Kidney (tissue), 22 donors: ENCODE data around the gene MT1HL1. TPM values are rescaled to one million over a fixed set of nuclear protein-coding genes. Genes with fewer than 3 reads are reported as not detected.

Source experiments
- DNase-seq, 5 donors: peaks; one replicate each; pipeline ENCODE4 v3.0.0-alpha.2; 2013 to 2020
- FAIRE-seq: peaks from 2 replicates; lab custom pipeline; 2012; peaks lifted over from hg19 to GRCh38; lab: Jason Lieb, UNC
- H3K27ac ChIP-seq, 2 donors: one replicate each; pipeline ENCODE4 v1.7.0; 2013; ENCODE audit warnings: low read depth in 2 of 2, low read length in 2 of 2, inconsistent platforms in 1 of 2
- H3K27me3 ChIP-seq: one replicate; pipeline ENCODE4 v1.7.1; 2013; ENCODE audit warnings: low read length, inconsistent platforms; ENCODE audit not compliant: control insufficient read depth, insufficient read depth
- H3K36me3 ChIP-seq, 3 donors: one replicate each; pipeline versions ENCODE4 v1.7.0 to v1.7.1; 2013; ENCODE audit warnings: low read length in 3 of 3, control low read depth in 1 of 3, inconsistent platforms in 1 of 3; ENCODE audit not compliant: insufficient read depth in 3 of 3, control insufficient read depth in 2 of 3
- H3K4me1 ChIP-seq, 3 donors: one replicate each; pipeline versions ENCODE4 v1.7.0 to v1.7.1; 2013; ENCODE audit warnings: low read length in 3 of 3, inconsistent platforms in 1 of 3, low read depth in 1 of 3; ENCODE audit not compliant: control insufficient read depth in 2 of 3, insufficient read depth in 2 of 3
- H3K4me3 ChIP-seq, 3 donors: one replicate each; pipeline versions ENCODE4 v1.7.0 to v1.8.1; 2013; ENCODE audit warnings: low read length in 3 of 3, control low read depth in 1 of 3, inconsistent platforms in 1 of 3
- H3K9ac ChIP-seq, 3 donors: one replicate each; pipeline versions ENCODE4 v1.7.0 to v1.7.1; 2013; ENCODE audit warnings: low read length in 3 of 3, control low read depth in 1 of 3, inconsistent platforms in 1 of 3
- H3K9me3 ChIP-seq, 3 donors: one replicate each; pipeline versions ENCODE4 v1.7.0 to v1.7.1; 2013; ENCODE audit warnings: low read length in 3 of 3, control low read depth in 1 of 3, inconsistent platforms in 1 of 3; ENCODE audit not compliant: control insufficient read depth in 2 of 3, insufficient read depth in 1 of 3
- CTCF ChIP-seq: IDR thresholded peaks from 3 replicates; pipeline ENCODE4 v1.5.1; 2012; ENCODE audit warnings: mild to moderate bottlenecking, moderate library complexity, borderline replicate concordance; ENCODE audit not compliant: insufficient read depth; ENCODE audit errors: extremely low read depth
- intact Hi-C: fragments of 100-400 bp; cut with DNase I; formaldehyde crosslinking; loops from one replicate; pipeline ENCODE4 v1.11.1; 2022
- long read RNA-seq, 10 donors: library from polyadenylated mRNA in 1 of 10; unstranded in 1 of 10; transcript quantifications; one replicate each; pipeline ENCODE4 v2.0.0 and lab custom pipeline, GENCODE V29; 2021 to 2026
- polyA plus RNA-seq: library from polyadenylated mRNA; stranded (reverse); fragments of 350-450 nt; fragmentation: Illumina TruSeq; extraction: RNeasy Lipid Tissue Mini Kit (QIAGEN cat#74804); gene quantifications from one replicate; pipeline ENCODE4 v1.2.3, GENCODE V29; 2014; ENCODE audit warnings: low read depth, low replicate concordance; ENCODE audit not compliant: insufficient read depth
- total RNA-seq: library from RNA; stranded (reverse); fragmentation: NEBNext Ultra II Directional; extraction: Animal tissue kit (Norgen Biotek cat#: 25700); gene quantifications from one replicate; pipeline ENCODE4 v1.2.1, GENCODE V29; 2021
- donor health status: control.
- donor health status: control.
- donor health status: control.
- donor health status: control.
- donor health status: control.
- donor health status: DM: yes; HTN: yes; CAD: no.
- donor health status: Normal renal cell carcinoma (clear cell type).

The MT1HL1 gene
- total RNA-seq (not detected), polyA plus RNA-seq (not detected)
- long read RNA-seq, donor 1, result 0 reads
- long read RNA-seq, donor 2, result 0 reads
- long read RNA-seq, donor 3, result 0 reads
- long read RNA-seq, donor 4, result 0 reads
- long read RNA-seq, donor 5, result 0 reads
- long read RNA-seq, donor 6, result 0 reads
- long read RNA-seq, donor 7, result 0 reads
- long read RNA-seq, donor 8, result 0 reads
- long read RNA-seq, donor 9, result 0 reads
- long read RNA-seq, donor 10, result 0 reads

GRCh38 chr1:237004116-237004515, at the start of gene MT1HL1:
TSS of gene MT1HL1 (minus strand) at chr1:237004441. CDS start at chr1:237004372, 69 bp downstream.
- TF ChIP-seq CTCF, result no peak
- H3K36me3 ChIP-seq, result no peaks in the 10 kb centered on the region
- H3K27me3 ChIP-seq, result no peaks in the 10 kb centered on the region
- no peaks in the 10 kb centered on the region for H3K9me3 ChIP-seq
- intact Hi-C loops, result no loop called here
- no peak within 1 kb of the TSS for H3K4me3 ChIP-seq
- H3K4me1 ChIP-seq, result no peaks in the 10 kb centered on the region
- FAIRE-seq (no peak), DNase-seq (no peak)
- no peak within 1 kb of the TSS for H3K27ac ChIP-seq
- H3K9ac ChIP-seq, result no peak within 1 kb of the TSS

GRCh38 chr1:237050915-237051314, 46.7 kb upstream of the MT1HL1 start:
- TF ChIP-seq CTCF, result no peak
- FAIRE-seq (no peak), DNase-seq (no peak)
- no peaks in the 10 kb centered on the region for H3K4me1 ChIP-seq
- H3K36me3 ChIP-seq, result no peaks in the 10 kb centered on the region
- H3K27ac ChIP-seq, result no peak overlapping the region
- no peak overlapping the region for H3K4me3 ChIP-seq
- intact Hi-C loops, result no loop called here
- H3K9ac ChIP-seq, result no peak overlapping the region
- H3K9me3 ChIP-seq, result no peaks in the 10 kb centered on the region
- no peaks in the 10 kb centered on the region for H3K27me3 ChIP-seq

GRCh38 chr1:237050185-237050584, 45.9 kb upstream of the MT1HL1 start:
- FAIRE-seq, result no peak

More at GRCh38 chr1:237050185-237050584, 45.9 kb upstream of the MT1HL1 start:
- Histone ChIP-seq H3K27ac (no peak overlapping the region), H3K9me3 (no peaks in the 10 kb centered on the region), H3K36me3 (no peaks in the 10 kb centered on the region), H3K4me1 (no peaks in the 10 kb centered on the region), H3K9ac (no peak overlapping the region), H3K4me3 (no peak overlapping the region), H3K27me3 (no peaks in the 10 kb centered on the region)
- intact Hi-C loops, result no loop called here
- TF ChIP-seq CTCF, result no peak
- no peak for DNase-seq
